ENCODE results near the gene HEPACAM2. TPM values are rescaled to one million over a fixed set of nuclear protein-coding genes. Genes with fewer than 3 reads are reported as not detected.

HEPACAM2 gene
- total RNA-seq, 2 experiments from 2014 or later = not detected

GRCh38 chr7:93138576-93138975 is 87.7 kb downstream of the HEPACAM2 start:
- H3K4me3 Mint-ChIP-seq = no peak overlapping the region
- H3K27me3 Mint-ChIP-seq = no peaks in the 10 kb centered on the region
- POLR2A ChIA-PET = no interaction called here
- H3K27ac Mint-ChIP-seq = no peak overlapping the region
- H3K36me3 Mint-ChIP-seq (ENCODE audit: low read depth) = peaks cover 51% of the 10 kb centered on the region
- peaks cover 33% of the 10 kb centered on the region for H3K9me3 Mint-ChIP-seq
- DNase-seq = no peak
- CTCF ChIA-PET = no interaction called here
- H3K4me1 Mint-ChIP-seq = peaks cover 8% of the 10 kb centered on the region

Other genes with a start within 250 kb of the HEPACAM2 start
- 10 to 100 TPM; 92.0 to 94.9 TPM for gene SAMD9, start 108.5 kb downstream of the HEPACAM2 start, total RNA-seq
- gene SAMD9L, start 78.1 kb downstream of the HEPACAM2 start, total RNA-seq = 100 to 1,000 TPM; 181 to 184 TPM
- gene VPS50, start 5.9 kb upstream of the HEPACAM2 start, total RNA-seq = 10 to 100 TPM; 17.0 to 21.5 TPM